Measurements from ENCODE around the gene IL4I1.

IL4I1 gene

DNA sequence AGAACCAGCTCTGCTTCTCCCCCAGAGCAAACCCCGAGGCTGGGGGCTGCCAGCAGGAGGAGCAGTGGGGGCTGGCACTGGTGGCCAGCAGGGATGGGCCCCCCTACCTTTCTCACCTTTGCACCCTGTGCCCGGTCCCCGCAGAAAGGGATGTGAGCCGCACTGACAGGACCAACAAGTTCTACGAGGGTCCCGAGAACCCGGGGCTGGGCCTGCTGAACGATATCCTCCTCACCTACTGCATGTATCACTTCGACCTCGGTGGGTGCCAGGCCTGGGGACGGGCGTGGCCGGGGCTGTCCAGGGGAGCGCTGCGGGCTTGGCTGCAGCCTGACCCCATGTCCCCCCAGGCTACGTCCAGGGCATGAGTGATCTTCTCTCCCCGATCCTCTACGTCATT lies 12.6 kb downstream of the IL4I1 start:
- Histone ChIP-seq H3K27me3 (ENCODE audit: insufficient read depth, low read length, poor library complexity, severe bottlenecking) (no peaks in the 10 kb centered on the region), H3K36me3 (ENCODE audit: insufficient read depth, low read length) (peaks cover 17% of the 10 kb centered on the region; the same call in 1 of the 2 replicates), H3K4me3 (ENCODE audit: low read length, poor library complexity, severe bottlenecking) (no peak overlapping the region), H3K9me3 (ENCODE audit: insufficient read depth, low read depth, low read length) (no peaks in the 10 kb centered on the region), H3F3A (ENCODE audit: low read depth) (no peaks in the 10 kb centered on the region), H3K4me1 (ENCODE audit: insufficient read depth, low read length, poor library complexity, severe bottlenecking) (peaks cover 2% of the 10 kb centered on the region), H3K9me2 (replicated peaks; ENCODE audit: low read depth, low read length) (no peaks in the 10 kb centered on the region), H3K4me2 (ENCODE audit: low read depth, low read length, poor library complexity, severe bottlenecking) (no peak overlapping the region), H2AFZ (ENCODE audit: low read length) (no peak overlapping the region), H3K79me2 (ENCODE audit: insufficient read depth, low read length) (peaks cover 2% of the 10 kb centered on the region; the same call in 1 of the 2 replicates), H4K20me1 (ENCODE audit: insufficient read depth, low read length, poor library complexity, severe bottlenecking) (no peaks in the 10 kb centered on the region), H3K9ac (ENCODE audit: low read depth, low read length, poor library complexity, severe bottlenecking) (no peak overlapping the region)
- no peak for TF ChIP-seq EZH2phosphoT487 (IDR thresholded peaks at IDR 0.05; ENCODE audit: borderline replicate concordance)
- TF ChIP-seq, protein P1, sequence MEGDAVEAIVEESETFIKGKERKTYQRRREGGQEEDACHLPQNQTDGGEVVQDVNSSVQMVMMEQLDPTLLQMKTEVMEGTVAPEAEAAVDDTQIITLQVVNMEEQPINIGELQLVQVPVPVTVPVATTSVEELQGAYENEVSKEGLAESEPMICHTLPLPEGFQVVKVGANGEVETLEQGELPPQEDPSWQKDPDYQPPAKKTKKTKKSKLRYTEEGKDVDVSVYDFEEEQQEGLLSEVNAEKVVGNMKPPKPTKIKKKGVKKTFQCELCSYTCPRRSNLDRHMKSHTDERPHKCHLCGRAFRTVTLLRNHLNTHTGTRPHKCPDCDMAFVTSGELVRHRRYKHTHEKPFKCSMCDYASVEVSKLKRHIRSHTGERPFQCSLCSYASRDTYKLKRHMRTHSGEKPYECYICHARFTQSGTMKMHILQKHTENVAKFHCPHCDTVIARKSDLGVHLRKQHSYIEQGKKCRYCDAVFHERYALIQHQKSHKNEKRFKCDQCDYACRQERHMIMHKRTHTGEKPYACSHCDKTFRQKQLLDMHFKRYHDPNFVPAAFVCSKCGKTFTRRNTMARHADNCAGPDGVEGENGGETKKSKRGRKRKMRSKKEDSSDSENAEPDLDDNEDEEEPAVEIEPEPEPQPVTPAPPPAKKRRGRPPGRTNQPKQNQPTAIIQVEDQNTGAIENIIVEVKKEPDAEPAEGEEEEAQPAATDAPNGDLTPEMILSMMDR (conservative IDR thresholded peaks at IDR 0.05; ENCODE audit: low read length) = no peak

- Histone ChIP-seq H3K4me1 (ENCODE audit: insufficient read depth, low read length, poor library complexity, severe bottlenecking) (peaks cover 12% of the 10 kb centered on the region), H3F3A (ENCODE audit: low read depth) (no peaks in the 10 kb centered on the region), H3K4me3 (ENCODE audit: low read length, poor library complexity, severe bottlenecking) (no peak overlapping the region), H3K9me2 (replicated peaks; ENCODE audit: low read depth, low read length) (no peaks in the 10 kb centered on the region), H3K79me2 (ENCODE audit: insufficient read depth, low read length) (peaks cover 12% of the 10 kb centered on the region; the same call in 1 of the 2 replicates), H3K36me3 (ENCODE audit: insufficient read depth, low read length) (peaks cover 17% of the 10 kb centered on the region; the same call in 1 of the 2 replicates), H3K27me3 (ENCODE audit: insufficient read depth, low read length, poor library complexity, severe bottlenecking) (no peaks in the 10 kb centered on the region), H3K4me2 (ENCODE audit: low read depth, low read length, poor library complexity, severe bottlenecking) (no peak overlapping the region), H4K20me1 (ENCODE audit: insufficient read depth, low read length, poor library complexity, severe bottlenecking) (peaks cover 6% of the 10 kb centered on the region), H3K9me3 (ENCODE audit: insufficient read depth, low read depth, low read length) (no peaks in the 10 kb centered on the region), H2AFZ (ENCODE audit: low read length) (no peak overlapping the region), H3K9ac (ENCODE audit: low read depth, low read length, poor library complexity, severe bottlenecking) (no peak overlapping the region)
- TF ChIP-seq EZH2phosphoT487 (IDR thresholded peaks at IDR 0.05; ENCODE audit: borderline replicate concordance) = no peak
- TF ChIP-seq, protein P1 (conservative IDR thresholded peaks at IDR 0.05; ENCODE audit: low read length) = no peak
Observed at GRCh38 chr19:49883094-49883493, 13.6 kb downstream of the IL4I1 start.

GRCh38 chr19:49882643-49883042 lies 14.0 kb downstream of the IL4I1 start:
- peaks cover 13% of the 10 kb centered on the region; the same call in 1 of the 2 replicates for H3K79me2 ChIP-seq (ENCODE audit: insufficient read depth, low read length)
- H3K4me2 ChIP-seq (ENCODE audit: low read depth, low read length, poor library complexity, severe bottlenecking) = no peak overlapping the region
- TF ChIP-seq, protein P1 (conservative IDR thresholded peaks at IDR 0.05; ENCODE audit: low read length) = no peak
- no peak for TF ChIP-seq EZH2phosphoT487 (IDR thresholded peaks at IDR 0.05; ENCODE audit: borderline replicate concordance)
- H2AFZ ChIP-seq (ENCODE audit: low read length) = no peak overlapping the region
- peaks cover 14% of the 10 kb centered on the region for H3K4me1 ChIP-seq (ENCODE audit: insufficient read depth, low read length, poor library complexity, severe bottlenecking)
- no peaks in the 10 kb centered on the region for H3K9me2 ChIP-seq (replicated peaks; ENCODE audit: low read depth, low read length)
- H3K4me3 ChIP-seq (ENCODE audit: low read length, poor library complexity, severe bottlenecking) = no peak overlapping the region
- peaks cover 17% of the 10 kb centered on the region; the same call in 1 of the 2 replicates for H3K36me3 ChIP-seq (ENCODE audit: insufficient read depth, low read length)
- H3K9ac ChIP-seq (ENCODE audit: low read depth, low read length, poor library complexity, severe bottlenecking) = no peak overlapping the region
- no peaks in the 10 kb centered on the region for H3F3A ChIP-seq (ENCODE audit: low read depth)
- H3K9me3 ChIP-seq (ENCODE audit: insufficient read depth, low read depth, low read length) = no peaks in the 10 kb centered on the region
- H4K20me1 ChIP-seq (ENCODE audit: insufficient read depth, low read length, poor library complexity, severe bottlenecking) = peaks cover 6% of the 10 kb centered on the region
- no peaks in the 10 kb centered on the region for H3K27me3 ChIP-seq (ENCODE audit: insufficient read depth, low read length, poor library complexity, severe bottlenecking)
